Astrocyte of the cerebellum (primary cell): ENCODE data around the gene PARP14.
"Not testable (repeated sequence)": the region's sequence is repeated elsewhere in the genome, so short reads cannot be mapped to it uniquely, and the experiment has no call there.

Experiments used
- DNase-seq: peaks from one replicate; pipeline ENCODE4 v3.0.0-alpha.2; 2011; ENCODE audit warnings: low read depth
- H3K4me3 ChIP-seq: 2 replicates; pipeline ENCODE4 v1.5.1; 2011; ENCODE audit warnings: mild to moderate bottlenecking, low read depth, low read length, moderate library complexity
- in situ Hi-C: cut with HindIII; loops from 2 replicates; pipeline ENCODE4 v1.10.0; 2017; ENCODE audit warnings: low sequenced_read_pairs
- TF ChIP-seq, protein P1 (sequence below): IDR thresholded peaks from 2 replicates; pipeline ENCODE4 v1.5.1; 2012; ENCODE audit warnings: low read length, low read depth, moderate library complexity, mild to moderate bottlenecking; ENCODE audit errors: missing control alignments

The PARP14 gene

DNA sequence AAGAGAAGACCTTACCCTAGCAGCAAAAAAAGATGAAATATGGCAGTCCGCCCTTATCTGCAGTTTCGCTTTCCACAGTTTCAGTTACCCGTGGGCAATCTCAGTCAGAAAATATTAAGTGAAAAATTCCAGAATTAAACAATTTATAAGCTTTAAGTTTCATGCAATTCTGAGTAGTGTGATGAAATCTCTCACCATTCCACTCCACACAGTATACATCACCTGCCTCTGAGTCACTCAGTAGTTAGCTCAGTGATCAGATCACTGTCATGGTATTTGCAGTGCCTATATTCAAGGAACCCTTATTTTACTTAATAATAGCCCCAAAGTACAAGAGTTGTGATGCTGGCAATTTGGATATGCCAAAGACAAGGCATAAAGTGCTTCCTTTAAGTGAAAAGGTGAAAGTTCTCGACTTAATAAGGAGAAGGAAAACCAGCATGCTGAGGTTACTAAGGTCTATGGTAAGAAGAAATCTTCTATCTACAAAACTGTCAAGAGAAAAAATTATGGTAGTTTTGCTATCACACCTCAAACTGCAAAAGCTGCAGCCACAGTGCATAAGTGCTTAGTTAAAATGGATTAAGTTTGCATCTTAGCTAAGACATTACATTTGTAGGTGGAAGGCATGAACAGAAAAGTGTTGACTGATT is 64.9 kb downstream of the PARP14 start:
- in situ Hi-C loops = no loop called here
- no peak for DNase-seq
- TF ChIP-seq, protein P1, sequence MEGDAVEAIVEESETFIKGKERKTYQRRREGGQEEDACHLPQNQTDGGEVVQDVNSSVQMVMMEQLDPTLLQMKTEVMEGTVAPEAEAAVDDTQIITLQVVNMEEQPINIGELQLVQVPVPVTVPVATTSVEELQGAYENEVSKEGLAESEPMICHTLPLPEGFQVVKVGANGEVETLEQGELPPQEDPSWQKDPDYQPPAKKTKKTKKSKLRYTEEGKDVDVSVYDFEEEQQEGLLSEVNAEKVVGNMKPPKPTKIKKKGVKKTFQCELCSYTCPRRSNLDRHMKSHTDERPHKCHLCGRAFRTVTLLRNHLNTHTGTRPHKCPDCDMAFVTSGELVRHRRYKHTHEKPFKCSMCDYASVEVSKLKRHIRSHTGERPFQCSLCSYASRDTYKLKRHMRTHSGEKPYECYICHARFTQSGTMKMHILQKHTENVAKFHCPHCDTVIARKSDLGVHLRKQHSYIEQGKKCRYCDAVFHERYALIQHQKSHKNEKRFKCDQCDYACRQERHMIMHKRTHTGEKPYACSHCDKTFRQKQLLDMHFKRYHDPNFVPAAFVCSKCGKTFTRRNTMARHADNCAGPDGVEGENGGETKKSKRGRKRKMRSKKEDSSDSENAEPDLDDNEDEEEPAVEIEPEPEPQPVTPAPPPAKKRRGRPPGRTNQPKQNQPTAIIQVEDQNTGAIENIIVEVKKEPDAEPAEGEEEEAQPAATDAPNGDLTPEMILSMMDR = no peak
- no peak overlapping the region for H3K4me3 ChIP-seq

DNA sequence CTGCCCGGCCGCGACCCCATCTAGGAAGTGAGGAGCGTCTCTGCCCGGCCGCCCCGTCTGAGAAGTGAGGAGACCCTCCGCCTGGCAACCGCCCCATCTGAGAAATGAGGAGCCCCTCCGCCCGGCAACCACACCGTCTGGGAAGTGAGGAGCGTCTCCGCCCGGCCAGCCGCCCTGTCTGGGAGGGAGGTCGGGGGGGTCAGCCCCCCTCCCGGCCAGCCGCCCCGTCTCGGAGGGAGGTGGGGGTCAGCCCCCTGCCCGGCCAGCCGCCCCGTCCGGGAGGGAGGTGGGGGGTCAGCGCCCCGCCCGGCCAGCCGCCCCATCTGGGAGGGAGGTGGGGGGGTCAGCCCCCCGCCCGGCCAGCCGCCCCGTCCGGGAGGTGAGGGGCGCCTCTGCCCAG is 66.7 kb downstream of the PARP14 start:
- H3K4me3 ChIP-seq, in situ Hi-C loops, DNase-seq: not testable (repeated sequence)

DNA sequence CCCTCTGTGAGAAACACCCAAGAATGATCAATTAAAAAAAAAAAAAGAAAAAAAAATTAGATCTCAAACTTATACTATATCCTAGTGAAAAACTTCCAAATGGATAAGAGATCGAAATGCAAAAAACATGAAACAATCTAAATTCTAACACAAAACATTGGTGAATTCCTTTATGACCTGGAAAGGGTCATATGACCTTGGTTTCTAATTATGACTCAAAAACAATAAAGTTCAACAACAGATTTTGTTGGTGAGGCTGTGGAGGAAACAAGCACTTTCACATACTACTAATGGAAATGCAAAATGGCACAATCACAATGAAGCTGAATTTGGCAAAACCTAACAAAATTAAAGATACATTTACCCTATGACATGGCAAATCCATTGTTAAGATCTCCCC is 67.7 kb downstream of the PARP14 start:
- no peak overlapping the region for H3K4me3 ChIP-seq
- no peak for DNase-seq
- TF ChIP-seq, protein P1 = no peak
- in situ Hi-C loops = no loop called here

DNA sequence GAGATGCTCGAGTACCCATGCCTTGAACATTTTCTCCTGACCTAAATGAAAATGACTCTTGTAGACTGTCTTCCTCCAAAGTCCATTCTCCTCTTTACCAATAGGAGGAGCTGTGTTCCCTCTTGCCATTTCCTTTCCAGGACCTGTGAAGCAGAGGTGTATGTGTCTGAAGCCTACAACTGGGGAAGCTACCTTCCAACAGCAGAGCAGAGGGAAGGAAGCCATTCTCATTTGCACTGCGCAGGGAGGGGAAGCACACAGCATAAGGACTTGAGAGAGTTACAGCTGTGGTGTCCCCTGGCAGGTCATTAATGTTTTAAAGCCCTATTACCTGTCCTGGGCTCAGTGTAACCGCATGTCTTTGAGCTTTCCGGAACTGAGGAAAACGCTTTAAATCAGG is 74.3 kb downstream of the PARP14 start:
- DNase-seq = peak; percentile 23
- TF ChIP-seq, protein P1 = peak; percentile 74
- no peak overlapping the region for H3K4me3 ChIP-seq
- in situ Hi-C loops = no loop called here

DNA sequence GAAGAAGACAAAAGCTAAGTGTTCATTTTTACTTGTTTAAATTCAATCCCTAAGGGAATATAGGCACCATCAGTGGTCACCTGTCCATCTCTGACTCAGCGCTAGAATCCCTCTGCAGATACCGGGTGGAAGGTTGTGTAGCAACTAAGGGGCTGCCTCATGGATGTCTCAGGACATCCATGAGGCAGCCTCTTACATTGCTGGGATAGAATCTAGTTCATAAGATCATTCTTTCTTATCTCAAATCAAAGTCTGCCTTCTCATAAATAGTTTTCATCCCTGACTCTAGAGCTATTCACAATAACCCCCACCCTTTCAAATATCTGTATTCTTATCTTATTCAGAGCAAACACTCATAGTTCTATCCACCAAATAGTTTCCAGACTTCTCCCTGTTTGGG is 74.9 kb downstream of the PARP14 start:
- in situ Hi-C loops = no loop called here
- TF ChIP-seq, protein P1 = no peak
- no peak for DNase-seq
- H3K4me3 ChIP-seq = no peak overlapping the region

DNA sequence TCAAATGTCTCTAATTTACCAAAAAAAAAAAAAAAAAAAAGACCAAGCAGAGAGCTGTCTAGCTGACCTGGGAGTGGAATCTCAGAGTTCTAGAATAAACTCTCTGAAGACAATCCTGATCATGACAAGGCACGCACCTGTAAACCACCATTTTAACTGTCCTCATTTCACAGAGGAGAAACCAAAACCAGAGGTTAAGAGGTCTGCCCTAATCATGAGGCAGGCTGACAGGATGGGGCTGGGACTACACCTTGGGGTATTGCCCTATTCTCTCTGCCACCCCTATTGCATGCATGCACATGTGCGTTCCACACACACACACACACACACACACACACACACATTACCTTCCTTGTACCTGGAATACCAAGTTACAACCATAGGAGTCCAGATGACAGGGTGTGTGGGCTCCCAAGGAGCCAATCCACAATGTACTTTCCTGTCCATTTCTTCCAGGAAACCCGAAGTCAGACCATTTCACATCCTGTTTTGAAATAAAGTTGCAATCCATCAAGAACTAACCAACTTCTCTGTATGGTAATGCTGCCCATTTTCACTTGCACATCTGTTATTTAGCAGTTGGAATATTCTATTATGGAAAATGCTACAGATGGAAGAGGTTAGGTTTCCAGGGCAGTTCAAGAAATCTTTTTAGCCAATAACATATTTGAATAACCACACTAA is 78.4 kb downstream of the PARP14 start:
- no peak for DNase-seq
- in situ Hi-C loops = no loop called here
- H3K4me3 ChIP-seq = no peak overlapping the region
- TF ChIP-seq, protein P1 = no peak
